Stimulated activated effector memory CD8-positive, alpha-beta T cell treated with anti-CD3 and anti-CD28 coated beads, Interleukin-12 subunit alpha, Interleukin-12 subunit beta, amount 100 ng/mL, for 72 hours (primary cell): ENCODE measurements around the gene ARFGEF2.

Source experiments
- ATAC-seq: fragments of 150-1000 bp; cut with Tn5 transposase; 2 replicates; pipeline ENCODE4 v1.10.0; 2021
- DNase-seq, 2 donors: peaks; one replicate each; pipeline ENCODE4 v3.0.0; 2021 to 2022; ENCODE audit warnings: low spot score in 2 of 2
- H3K27ac Mint-ChIP-seq: one replicate; pipeline ENCODE4 v1.8.0; 2022; ENCODE audit warnings: mild to moderate bottlenecking, mixed read lengths
- H3K36me3 Mint-ChIP-seq: one replicate; pipeline ENCODE4 v1.8.0; 2022; ENCODE audit warnings: mild to moderate bottlenecking, mixed read lengths
- H3K4me1 Mint-ChIP-seq: one replicate; pipeline ENCODE4 v1.8.0; 2022; ENCODE audit warnings: mixed read lengths
- H3K4me3 Mint-ChIP-seq: one replicate; pipeline ENCODE4 v1.8.0; 2022; ENCODE audit warnings: mild to moderate bottlenecking, mixed read lengths
- H3K9me3 Mint-ChIP-seq: one replicate; pipeline ENCODE4 v1.8.0; 2022; ENCODE audit warnings: mixed read lengths

Gene ARFGEF2

GRCh38 chr20:48912065-48912464 lies 9.4 kb upstream of the ARFGEF2 start:
- Mint-ChIP-seq H3K9me3 (peaks cover 4% of the 10 kb centered on the region), H3K4me1 (peaks cover 43% of the 10 kb centered on the region), H3K36me3 (no peaks in the 10 kb centered on the region), H3K4me3 (no peak overlapping the region), H3K27ac (peak overlapping the region; percentile 66)
- DNase-seq (no peak), ATAC-seq (no peak)

GRCh38 chr20:48916699-48917098 lies 4.8 kb upstream of the ARFGEF2 start:
- H3K36me3 Mint-ChIP-seq: peaks cover 11% of the 10 kb centered on the region
- H3K4me3 Mint-ChIP-seq: no peak overlapping the region
- H3K4me1 Mint-ChIP-seq: peaks cover 18% of the 10 kb centered on the region
- DNase-seq (no peak), ATAC-seq (no peak)
- no peaks in the 10 kb centered on the region for H3K9me3 Mint-ChIP-seq
- no peak overlapping the region for H3K27ac Mint-ChIP-seq

DNA sequence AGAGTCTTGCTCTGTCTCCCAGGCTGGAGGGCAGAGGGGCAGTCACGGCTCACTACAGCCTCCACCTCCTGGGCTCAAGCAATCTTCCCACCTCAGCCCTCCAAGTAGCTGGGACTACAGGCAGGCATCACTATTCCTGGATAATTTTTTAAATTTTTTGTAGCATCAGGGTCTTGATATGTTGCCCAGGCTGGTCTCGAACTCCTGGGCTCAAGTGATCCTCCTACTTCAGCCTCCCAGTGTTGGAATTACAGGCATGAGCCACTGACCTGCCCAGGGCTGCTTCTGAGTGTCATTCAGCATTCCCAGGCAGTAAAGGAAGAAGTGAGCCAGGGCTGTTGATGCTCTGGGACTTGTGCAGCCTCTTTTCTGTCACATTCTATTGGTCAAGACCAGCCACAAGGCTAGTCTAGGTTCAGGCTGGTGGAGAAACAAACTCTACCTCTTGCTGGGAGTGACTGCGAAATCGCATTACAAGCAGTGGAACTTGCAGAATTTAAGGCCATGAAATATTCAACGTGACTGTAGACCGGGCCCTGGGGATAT lies 2.1 kb upstream of the ARFGEF2 start:
- Mint-ChIP-seq H3K9me3 (no peaks in the 10 kb centered on the region), H3K4me3 (peak overlapping the region; percentile 86), H3K27ac (no peak overlapping the region), H3K4me1 (peaks cover 34% of the 10 kb centered on the region), H3K36me3 (peaks cover 11% of the 10 kb centered on the region)
- ATAC-seq (no peak), DNase-seq (no peak)

GRCh38 chr20:48919882-48920526 lies 1.5 kb upstream of the ARFGEF2 start:
- Mint-ChIP-seq H3K27ac (peak overlapping the region; percentile 95), H3K9me3 (no peaks in the 10 kb centered on the region), H3K4me1 (peaks cover 34% of the 10 kb centered on the region), H3K36me3 (peaks cover 11% of the 10 kb centered on the region), H3K4me3 (peak overlapping the region; percentile 86)
- ATAC-seq (no peak), DNase-seq (no peak)

DNA sequence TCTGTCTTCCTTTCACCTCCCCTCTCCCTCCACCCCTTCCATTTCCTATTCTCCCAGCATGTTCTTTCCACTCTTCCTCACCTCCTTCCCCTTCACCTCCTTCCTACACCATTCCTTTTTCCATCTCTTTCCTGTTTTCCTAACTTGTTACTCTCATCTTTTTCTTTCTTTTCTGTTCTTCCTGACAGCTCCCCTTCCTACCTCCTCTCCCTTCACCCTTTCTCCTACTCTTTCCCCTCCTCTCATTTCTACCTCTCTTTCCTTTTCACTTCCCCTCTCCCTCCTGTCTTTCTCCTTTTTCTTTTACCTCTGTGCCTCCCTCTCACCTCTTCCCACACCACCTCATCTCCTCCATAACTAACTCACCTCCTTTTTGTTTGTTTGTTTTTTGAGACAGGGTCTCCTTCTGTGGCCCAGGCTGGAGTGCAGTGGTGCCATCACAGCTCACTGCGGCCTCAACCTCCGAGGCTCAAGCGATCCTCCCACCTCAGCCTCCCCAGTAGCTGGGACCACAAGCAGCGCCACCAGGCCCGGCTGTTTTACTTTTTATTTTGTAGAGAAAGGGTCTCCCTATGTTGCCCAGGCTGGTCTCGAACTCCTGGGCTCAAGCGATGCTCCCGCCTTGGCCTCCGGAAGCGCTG lies 864 bp upstream of the ARFGEF2 start:
- DNase-seq (no peak), ATAC-seq (no peak)
- Mint-ChIP-seq H3K4me1 (peaks cover 34% of the 10 kb centered on the region), H3K4me3 (peak overlapping the region; percentile 86), H3K36me3 (peaks cover 11% of the 10 kb centered on the region), H3K27ac (peak overlapping the region; percentile 95), H3K9me3 (no peaks in the 10 kb centered on the region)

- H3K27ac Mint-ChIP-seq: peak overlapping the region; percentile 95
- DNase-seq: no peak
- H3K9me3 Mint-ChIP-seq: no peaks in the 10 kb centered on the region
- H3K4me3 Mint-ChIP-seq: peak overlapping the region; percentile 86
- H3K4me1 Mint-ChIP-seq: peaks cover 46% of the 10 kb centered on the region
- peak; percentile 69 for ATAC-seq
- H3K36me3 Mint-ChIP-seq: peaks cover 11% of the 10 kb centered on the region
These were observed 641 bp downstream of the ARFGEF2 start for GRCh38 chr20:48921883-48922820.

- peaks cover 46% of the 10 kb centered on the region for H3K4me1 Mint-ChIP-seq
- peak overlapping the region; percentile 86 for H3K4me3 Mint-ChIP-seq
- DNase-seq (no peak), ATAC-seq (no peak)
- no peaks in the 10 kb centered on the region for H3K9me3 Mint-ChIP-seq
- H3K27ac Mint-ChIP-seq: peak overlapping the region; percentile 37
- peaks cover 11% of the 10 kb centered on the region for H3K36me3 Mint-ChIP-seq
These were observed 1.7 kb downstream of the ARFGEF2 start for GRCh38 chr20:48923149-48923718.

DNA sequence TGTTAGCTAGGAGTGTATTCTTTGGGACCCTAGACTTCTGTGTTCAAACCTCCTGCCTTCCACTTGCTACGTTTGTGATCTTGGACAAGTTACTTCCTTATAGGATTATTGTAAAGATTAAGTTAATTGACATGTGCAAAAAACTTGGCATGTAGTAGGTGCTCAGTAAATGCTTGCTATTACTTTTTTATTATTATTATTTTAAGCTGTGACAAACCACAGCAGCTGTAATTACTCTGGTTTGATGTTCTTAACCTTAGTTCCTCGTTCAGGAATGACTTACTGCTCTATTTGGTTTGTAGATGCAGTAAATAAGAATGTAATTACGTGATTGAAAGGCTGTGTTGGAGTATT lies 3.2 kb downstream of the ARFGEF2 start:
- Mint-ChIP-seq H3K9me3 (no peaks in the 10 kb centered on the region), H3K27ac (no peak overlapping the region), H3K4me3 (no peak overlapping the region), H3K4me1 (peaks cover 46% of the 10 kb centered on the region), H3K36me3 (peaks cover 11% of the 10 kb centered on the region)
- no peak for ATAC-seq
- DNase-seq: no peak

DNA sequence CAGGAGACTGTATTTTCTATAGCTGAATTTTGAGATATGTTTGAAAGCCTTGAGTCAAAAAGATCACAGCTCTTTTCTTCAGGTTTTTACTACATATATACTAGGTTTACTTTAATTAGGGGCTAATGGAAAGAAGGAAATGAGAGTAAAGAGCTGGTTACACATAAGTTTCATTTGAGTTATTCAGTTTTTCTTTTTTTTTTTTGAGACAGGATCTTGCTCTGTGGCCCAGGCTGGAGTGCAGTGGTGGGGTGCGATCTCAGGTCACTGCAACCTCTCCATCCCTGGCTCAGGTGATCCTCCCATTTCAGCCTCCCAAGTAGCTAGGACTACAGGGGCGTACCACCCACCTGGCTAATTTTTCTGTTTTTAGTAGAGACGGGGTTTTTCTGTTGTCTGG lies 4.8 kb downstream of the ARFGEF2 start:
- Mint-ChIP-seq H3K27ac (peak overlapping the region; percentile 58), H3K36me3 (no peaks in the 10 kb centered on the region), H3K4me1 (peaks cover 33% of the 10 kb centered on the region)

GRCh38 chr20:48926821-48927220 lies 5.3 kb downstream of the ARFGEF2 start:
- Mint-ChIP-seq H3K36me3 (no peaks in the 10 kb centered on the region), H3K9me3 (no peaks in the 10 kb centered on the region), H3K27ac (peak overlapping the region; percentile 58), H3K4me3 (no peak overlapping the region), H3K4me1 (peaks cover 31% of the 10 kb centered on the region)
- DNase-seq (no peak), ATAC-seq (no peak)

More for the DNA sequence above, 4.8 kb downstream of the ARFGEF2 start:
- Mint-ChIP-seq H3K4me3 (no peak overlapping the region), H3K9me3 (no peaks in the 10 kb centered on the region)
- no peak for DNase-seq
- no peak for ATAC-seq

DNA sequence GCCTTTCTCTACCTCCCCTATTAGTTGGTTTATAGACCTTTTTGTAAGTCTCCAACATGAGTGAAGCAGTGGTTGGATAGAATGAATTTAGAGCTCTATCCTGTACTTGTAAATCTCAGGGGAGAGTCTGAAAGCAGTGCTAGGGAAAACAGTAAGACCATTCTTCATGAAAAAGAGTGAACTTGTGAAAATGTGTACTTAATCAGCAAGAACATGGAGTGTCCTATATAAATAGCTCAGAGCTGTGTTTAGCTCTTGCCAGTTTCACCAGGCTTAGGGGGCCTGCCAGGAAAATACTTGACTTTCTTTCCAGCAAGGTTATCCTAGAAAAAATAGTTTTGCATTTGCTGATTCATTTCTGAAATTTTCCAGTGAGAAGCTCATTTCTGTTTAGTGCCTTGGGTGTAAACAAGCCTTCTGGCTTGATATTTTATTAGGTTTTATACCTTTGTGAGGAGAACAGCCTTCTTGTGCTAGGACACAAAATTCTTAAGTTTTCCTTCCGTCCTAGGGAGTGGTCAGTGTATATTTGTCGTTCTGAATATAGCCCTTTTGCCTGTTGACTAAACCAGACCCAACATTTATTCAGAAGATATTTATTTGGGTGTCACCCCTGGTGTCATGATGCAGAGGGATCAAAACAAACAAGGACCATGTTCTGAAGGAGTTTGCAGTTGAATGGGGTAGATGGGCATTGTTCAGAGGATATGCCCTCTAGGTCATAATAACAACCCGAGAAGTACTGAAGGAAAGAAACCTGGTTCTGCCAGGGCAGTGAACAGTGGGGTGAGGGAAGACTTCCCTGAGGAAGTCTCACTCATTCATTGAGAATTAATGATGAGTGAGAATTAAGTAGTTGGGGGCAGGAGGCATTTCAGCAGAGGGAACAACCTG lies 7.6 kb downstream of the ARFGEF2 start:
- H3K4me3 Mint-ChIP-seq: no peak overlapping the region
- no peaks in the 10 kb centered on the region for H3K9me3 Mint-ChIP-seq
- no peak overlapping the region for H3K27ac Mint-ChIP-seq
- H3K36me3 Mint-ChIP-seq: no peaks in the 10 kb centered on the region
- no peak for ATAC-seq
- no peak for DNase-seq
- peaks cover 12% of the 10 kb centered on the region for H3K4me1 Mint-ChIP-seq

DNA sequence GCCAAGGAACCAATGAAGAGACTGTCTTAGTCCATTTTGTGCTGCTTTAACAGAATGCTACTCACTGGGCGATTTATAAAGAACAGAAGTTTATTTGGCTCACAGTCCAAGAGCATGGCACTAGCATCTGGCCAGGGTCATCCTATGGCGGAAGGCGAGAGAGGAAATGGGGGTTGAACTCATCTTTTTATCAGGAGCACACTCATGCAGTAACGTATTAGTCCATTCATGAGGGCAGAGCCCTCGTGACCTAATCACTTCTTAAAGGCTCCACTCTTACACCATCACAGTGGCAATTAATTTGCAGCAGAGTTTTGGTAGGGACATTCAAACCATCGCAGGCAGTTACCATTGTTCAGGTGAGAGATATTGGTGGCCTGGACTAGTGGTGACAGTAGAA lies 8.5 kb downstream of the ARFGEF2 start:
- Mint-ChIP-seq H3K4me3 (no peak overlapping the region), H3K4me1 (peaks cover 22% of the 10 kb centered on the region), H3K9me3 (no peaks in the 10 kb centered on the region), H3K27ac (no peak overlapping the region), H3K36me3 (no peaks in the 10 kb centered on the region)
- ATAC-seq (no peak), DNase-seq (no peak)

GRCh38 chr20:48930878-48931277 lies 9.4 kb downstream of the ARFGEF2 start:
- H3K36me3 Mint-ChIP-seq: no peaks in the 10 kb centered on the region
- ATAC-seq: no peak
- H3K9me3 Mint-ChIP-seq: no peaks in the 10 kb centered on the region

More at GRCh38 chr20:48930878-48931277, 9.4 kb downstream of the ARFGEF2 start:
- H3K4me3 Mint-ChIP-seq: no peak overlapping the region
- H3K27ac Mint-ChIP-seq: no peak overlapping the region
- DNase-seq: no peak
- peaks cover 23% of the 10 kb centered on the region for H3K4me1 Mint-ChIP-seq
